WTC11 (cell line): Measurements from ENCODE around the gene ADCY2. TPM values are rescaled to one million over a fixed set of nuclear protein-coding genes. Genes with fewer than 3 reads are reported as not detected.

Source experiments
- ATAC-seq: fragments of 200-7000 bp; cut with Tn5 transposase; 2 replicates; pipeline ENCODE4 v1.10.0; 2021; ENCODE audit warnings: mild to moderate bottlenecking, moderate library complexity
- CTCF ChIA-PET: fragments of 300-600 bp; sonication (Branson Sonifier 250); formaldehyde crosslinking; loops from one replicate; lab custom pipeline; 2021; ENCODE audit warnings: antibody characterized with exemption; lab: Charles Lee
- POLR2A ChIA-PET: fragments of 350-600 bp; sonication (Branson Sonifier 250); formaldehyde crosslinking; loops from one replicate; lab custom pipeline; 2021; ENCODE audit warnings: antibody characterized with exemption; lab: Charles Lee
- DNase-seq: peaks from one replicate; pipeline ENCODE4 v3.0.0; 2021; ENCODE audit warnings: low spot score
- H3K27ac Mint-ChIP-seq: 2 replicates; pipeline ENCODE4 v1.8.0; 2021; ENCODE audit warnings: mixed read lengths
- H3K27me3 Mint-ChIP-seq: 2 replicates; pipeline ENCODE4 v1.8.0; 2021; ENCODE audit warnings: low read depth, mild to moderate bottlenecking, moderate library complexity, mixed read lengths
- H3K36me3 Mint-ChIP-seq: 2 replicates; pipeline ENCODE4 v1.8.0; 2021; ENCODE audit warnings: mixed read lengths
- H3K4me1 Mint-ChIP-seq: 2 replicates; pipeline ENCODE4 v1.8.0; 2022; ENCODE audit warnings: mixed read lengths
- H3K4me3 Mint-ChIP-seq: 2 replicates; pipeline ENCODE4 v1.8.0; 2021; ENCODE audit warnings: mild to moderate bottlenecking, moderate library complexity, mixed read lengths
- H3K9me3 Mint-ChIP-seq: 2 replicates; pipeline ENCODE4 v1.8.0; 2021; ENCODE audit warnings: mixed read lengths
- HMGXB4 ChIP-seq: sonication (generic); formaldehyde crosslinking; IDR thresholded peaks from 2 replicates; pipeline ENCODE4 v1.8.1; 2023; ENCODE audit warnings: mild to moderate bottlenecking, moderate library complexity, missing genetic modification reagents
- KAT7 ChIP-seq: sonication (generic); formaldehyde crosslinking; IDR thresholded peaks from 2 replicates; pipeline ENCODE4 v1.8.1; 2023; ENCODE audit warnings: missing genetic modification reagents, mild to moderate bottlenecking, borderline replicate concordance
- NFE2L1 ChIP-seq: sonication (generic); formaldehyde crosslinking; IDR thresholded peaks from 2 replicates; pipeline ENCODE4 v1.8.1; 2023; ENCODE audit warnings: missing genetic modification reagents
- ZBTB21 ChIP-seq: sonication (generic); formaldehyde crosslinking; IDR thresholded peaks from 2 replicates; pipeline ENCODE4 v1.8.1; 2023; ENCODE audit warnings: mild to moderate bottlenecking, missing genetic modification reagents, borderline replicate concordance
- ZNF138 ChIP-seq: sonication (generic); formaldehyde crosslinking; conservative IDR thresholded peaks from 2 replicates; pipeline ENCODE4 v1.8.1; 2022; ENCODE audit warnings: mild to moderate bottlenecking, moderate library complexity, missing genetic modification reagents
- ZNF281 ChIP-seq: sonication (generic); formaldehyde crosslinking; IDR thresholded peaks from 2 replicates; pipeline ENCODE4 v1.8.0; 2023; ENCODE audit warnings: mild to moderate bottlenecking, missing genetic modification reagents
- ZNF423 ChIP-seq: fragments of 250-450 bp; sonication (Bioruptor Pico); IDR thresholded peaks from 2 replicates; pipeline ENCODE4 v2.1.2; 2022; ENCODE audit warnings: mild to moderate bottlenecking, moderate library complexity
- ZNF512 ChIP-seq: sonication (generic); formaldehyde crosslinking; IDR thresholded peaks from 2 replicates; pipeline ENCODE4 v1.8.1; 2022; ENCODE audit warnings: missing genetic modification reagents, borderline replicate concordance
- ZNF671 ChIP-seq: fragments of 250-450 bp; sonication (Bioruptor Pico); IDR thresholded peaks from 2 replicates; pipeline ENCODE4 v1.8.0; 2021; ENCODE audit warnings: mild to moderate bottlenecking
- total RNA-seq: library from RNA; stranded (reverse); gene quantifications from 3 replicates; pipeline ENCODE4 v1.2.3, GENCODE V29; 2021
- TF ChIP-seq, protein P1 (sequence below): sonication (generic); formaldehyde crosslinking; IDR thresholded peaks from 2 replicates; pipeline ENCODE4 v1.8.0; 2022; ENCODE audit warnings: mild to moderate bottlenecking, missing genetic modification reagents
- TF ChIP-seq, protein P2 (sequence below): sonication (generic); formaldehyde crosslinking; IDR thresholded peaks from 2 replicates; pipeline ENCODE4 v1.8.1; 2022; ENCODE audit warnings: low read depth, mild to moderate bottlenecking, moderate library complexity, missing genetic modification reagents, borderline replicate concordance
- TF ChIP-seq, protein P3 (sequence below): fragments of 250-450 bp; sonication (Bioruptor Pico); conservative IDR thresholded peaks from 2 replicates; pipeline ENCODE4 v1.9.0; 2021; ENCODE audit warnings: mild to moderate bottlenecking

The ADCY2 gene
- total RNA-seq, 1 experiment from 2014 or later = 142 TPM

DNA sequence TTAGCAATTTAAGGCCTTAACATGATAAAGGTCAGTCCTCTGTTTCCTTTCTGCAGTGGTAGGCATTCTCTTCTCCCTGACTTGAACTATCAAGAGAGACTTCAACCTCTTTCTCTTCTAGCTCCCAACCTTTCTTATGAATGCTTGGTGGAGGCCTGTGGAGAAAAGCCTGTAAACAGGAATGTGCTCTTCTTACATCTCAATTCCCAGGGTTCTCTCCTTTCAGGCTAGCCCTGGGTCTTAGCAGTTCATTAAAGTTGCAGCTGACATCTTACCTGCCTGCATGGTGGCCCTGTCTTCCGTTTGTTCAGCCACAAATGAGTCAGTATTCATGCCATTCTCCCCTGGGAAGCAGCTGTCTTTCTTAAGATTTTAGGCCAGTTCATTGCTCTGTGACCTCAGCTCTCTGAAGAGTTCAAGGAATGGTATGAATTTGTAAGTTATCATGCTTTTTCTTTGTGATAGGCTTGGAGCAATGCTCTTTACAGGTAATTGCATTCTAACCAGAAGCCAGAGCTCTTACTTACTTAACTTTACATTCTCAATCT lies 77.8 kb downstream of the ADCY2 start:
- peaks cover 61% of the 10 kb centered on the region for H3K4me1 Mint-ChIP-seq
- H3K9me3 Mint-ChIP-seq = peaks cover 17% of the 10 kb centered on the region
- peaks cover 36% of the 10 kb centered on the region for H3K36me3 Mint-ChIP-seq
- peak overlapping the region; percentile 75 for H3K27ac Mint-ChIP-seq
- DNase-seq (no peak), ATAC-seq (peak; percentile 91)
- TF ChIP-seq ZNF423 (CRISPR knock-in tag) = no peak
- TF ChIP-seq ZNF512 (CRISPR knock-in tag) = no peak
- no peak for TF ChIP-seq KAT7 (CRISPR knock-in tag)
- no peak for TF ChIP-seq HMGXB4
- TF ChIP-seq ZNF671 = no peak
- no peak for TF ChIP-seq ZNF138 (CRISPR knock-in tag)
- TF ChIP-seq, protein P1, sequence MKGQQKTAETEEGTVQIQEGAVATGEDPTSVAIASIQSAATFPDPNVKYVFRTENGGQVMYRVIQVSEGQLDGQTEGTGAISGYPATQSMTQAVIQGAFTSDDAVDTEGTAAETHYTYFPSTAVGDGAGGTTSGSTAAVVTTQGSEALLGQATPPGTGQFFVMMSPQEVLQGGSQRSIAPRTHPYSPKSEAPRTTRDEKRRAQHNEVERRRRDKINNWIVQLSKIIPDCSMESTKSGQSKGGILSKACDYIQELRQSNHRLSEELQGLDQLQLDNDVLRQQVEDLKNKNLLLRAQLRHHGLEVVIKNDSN (CRISPR knock-in tag) = no peak
- no peak for TF ChIP-seq NFE2L1 (CRISPR knock-in tag)
- TF ChIP-seq, protein P2, sequence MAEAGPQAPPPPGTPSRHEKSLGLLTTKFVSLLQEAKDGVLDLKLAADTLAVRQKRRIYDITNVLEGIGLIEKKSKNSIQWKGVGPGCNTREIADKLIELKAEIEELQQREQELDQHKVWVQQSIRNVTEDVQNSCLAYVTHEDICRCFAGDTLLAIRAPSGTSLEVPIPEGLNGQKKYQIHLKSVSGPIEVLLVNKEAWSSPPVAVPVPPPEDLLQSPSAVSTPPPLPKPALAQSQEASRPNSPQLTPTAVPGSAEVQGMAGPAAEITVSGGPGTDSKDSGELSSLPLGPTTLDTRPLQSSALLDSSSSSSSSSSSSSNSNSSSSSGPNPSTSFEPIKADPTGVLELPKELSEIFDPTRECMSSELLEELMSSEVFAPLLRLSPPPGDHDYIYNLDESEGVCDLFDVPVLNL = no peak
- ChIA-PET POLR2A (interaction anchor here (0.6 kb wide), 1 partner anchor 302 kb away, joined by 4 read pairs; no protein-coding TSS in a partner anchor), CTCF (interaction anchor here (0.6 to 2.0 kb wide), 6 partner anchors 8 to 49 kb away, joined by 3 to 14 read pairs (median 4); no protein-coding TSS in a partner anchor)
- H3K4me3 Mint-ChIP-seq = peak overlapping the region; percentile 27; the same call in 1 of the 2 replicates
- no peaks in the 10 kb centered on the region for H3K27me3 Mint-ChIP-seq

- CTCF ChIA-PET = interaction anchor here (1.7 to 1.9 kb wide), 2 partner anchors 18 to 44 kb away, joined by 4 to 14 read pairs; no protein-coding TSS in a partner anchor
- ATAC-seq = peak; percentile 43
- TF ChIP-seq, protein P3, sequence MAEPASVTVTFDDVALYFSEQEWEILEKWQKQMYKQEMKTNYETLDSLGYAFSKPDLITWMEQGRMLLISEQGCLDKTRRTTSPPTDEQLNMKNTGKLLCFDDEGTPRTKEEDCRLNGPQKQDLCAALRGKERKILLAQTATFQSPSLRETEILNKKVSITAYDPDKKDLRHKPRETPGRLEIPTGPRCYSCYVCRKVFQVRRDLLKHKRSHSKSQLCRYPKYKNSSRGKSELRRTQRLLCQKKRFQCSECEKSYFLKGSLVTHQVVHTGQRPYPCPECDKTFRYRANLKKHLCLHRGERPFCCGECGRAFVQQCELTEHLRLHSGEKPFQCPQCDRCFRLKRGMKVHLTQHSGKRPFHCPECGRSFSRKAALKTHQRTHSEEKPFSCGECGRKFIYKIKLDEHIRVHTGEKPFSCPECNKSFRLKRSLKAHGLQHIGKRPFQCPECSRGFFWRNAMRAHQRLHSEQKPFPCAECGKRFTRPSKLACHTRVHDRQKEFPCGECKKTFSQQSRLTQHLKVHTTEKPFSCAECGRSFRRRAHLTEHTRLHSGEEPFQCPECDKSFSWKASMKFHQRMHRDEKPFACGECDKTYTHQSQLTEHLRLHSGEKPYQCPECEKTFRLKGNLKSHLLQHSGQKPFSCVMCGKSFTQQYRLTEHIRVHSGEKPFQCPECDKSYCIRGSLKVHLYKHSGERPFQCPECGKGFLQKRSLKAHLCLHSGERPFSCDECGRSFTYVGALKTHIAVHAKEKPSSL (CRISPR knock-in tag) = no peak
- TF ChIP-seq ZBTB21 (CRISPR knock-in tag) = no peak
- TF ChIP-seq KAT7 (CRISPR knock-in tag) = no peak
- TF ChIP-seq ZNF423 (CRISPR knock-in tag) = peak; percentile 37; the same call in 1 of the 2 replicates
- no peak for TF ChIP-seq ZNF281 (CRISPR knock-in tag)
- TF ChIP-seq NFE2L1 (CRISPR knock-in tag) = no peak
- TF ChIP-seq, all 79 proteins: peak for 1
- Mint-ChIP-seq H3K4me3 (no peak overlapping the region), H3K36me3 (peaks cover 34% of the 10 kb centered on the region), H3K27me3 (no peaks in the 10 kb centered on the region), H3K9me3 (peaks cover 18% of the 10 kb centered on the region), H3K4me1 (peaks cover 61% of the 10 kb centered on the region), H3K27ac (peak overlapping the region; percentile 88)
- POLR2A ChIA-PET = no interaction called here
- peak; percentile 36 for DNase-seq
Observed at GRCh38 chr5:7474821-7475403, 79.0 kb downstream of the ADCY2 start.
